Brain microvascular endothelial cell (primary cell): ENCODE data around the gene CADM3.

Experiments
- DNase-seq: peaks from one replicate; pipeline ENCODE4 v3.0.0-alpha.2; 2020
- H3K27ac ChIP-seq: fragments of 250-450 bp; sonication (Bioruptor Pico); 2 replicates; pipeline ENCODE4 v1.5.1; 2020; ENCODE audit warnings: mild to moderate bottlenecking, moderate library complexity
- H3K27me3 ChIP-seq: fragments of 250-450 bp; sonication (Bioruptor Pico); replicated peaks from 2 replicates; pipeline ENCODE4 v1.5.1; 2020; ENCODE audit warnings: mild to moderate bottlenecking
- H3K36me3 ChIP-seq: fragments of 250-450 bp; sonication (Bioruptor Pico); replicated peaks from 2 replicates; pipeline ENCODE4 v1.5.1; 2020; ENCODE audit warnings: mild to moderate bottlenecking
- H3K4me3 ChIP-seq: 2 replicates; pipeline ENCODE4 v1.5.1; 2011; ENCODE audit warnings: low read depth, mild to moderate bottlenecking, control low read depth, low read length, moderate library complexity
- CTCF ChIP-seq: IDR thresholded peaks from 2 replicates; pipeline ENCODE4 v1.5.1; 2011; ENCODE audit warnings: low read depth, mild to moderate bottlenecking, moderate library complexity, low read length, control low read depth, inconsistent platforms; ENCODE audit errors: missing control alignments
- in situ Hi-C: cut with HindIII; loops from 2 replicates; pipeline ENCODE4 v1.10.0; 2017; ENCODE audit warnings: low sequenced_read_pairs, low pct_ligation_motif_present

Gene CADM3

GRCh38 chr1:159204161-159205141 lies 33.0 kb downstream of the CADM3 start, which contains the start of gene ACKR1:
Gene ACKR1, plus strand, starts transcription at chr1:159204875. Its CDS starts 85 bp downstream, at chr1:159204960.
- in situ Hi-C loops: no loop called here
- no peak for TF ChIP-seq CTCF
- no peaks in the 10 kb centered on the region for H3K27me3 ChIP-seq
- H3K36me3 ChIP-seq: no peaks in the 10 kb centered on the region
- H3K27ac ChIP-seq: no peak within 1 kb of the TSS
- H3K4me3 ChIP-seq: no peak within 1 kb of the TSS
- DNase-seq: no peak

DNA sequence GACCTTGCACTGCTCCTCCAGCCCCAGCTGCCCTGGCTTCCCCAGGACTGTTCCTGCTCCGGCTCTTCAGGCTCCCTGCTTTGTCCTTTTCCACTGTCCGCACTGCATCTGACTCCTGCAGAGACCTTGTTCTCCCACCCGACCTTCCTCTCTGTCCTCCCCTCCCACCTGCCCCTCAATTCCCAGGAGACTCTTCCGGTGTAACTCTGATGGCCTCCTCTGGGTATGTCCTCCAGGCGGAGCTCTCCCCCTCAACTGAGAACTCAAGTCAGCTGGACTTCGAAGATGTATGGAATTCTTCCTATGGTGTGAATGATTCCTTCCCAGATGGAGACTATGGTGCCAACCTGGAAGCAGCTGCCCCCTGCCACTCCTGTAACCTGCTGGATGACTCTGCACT lies 33.8 kb downstream of the CADM3 start:
- no peak for TF ChIP-seq CTCF
- DNase-seq: no peak
- H3K27ac ChIP-seq: no peak overlapping the region
- H3K27me3 ChIP-seq: no peaks in the 10 kb centered on the region
- in situ Hi-C loops: no loop called here
- no peak overlapping the region for H3K4me3 ChIP-seq
- no peaks in the 10 kb centered on the region for H3K36me3 ChIP-seq

- Histone ChIP-seq H3K27ac (no peak overlapping the region), H3K4me3 (no peak overlapping the region), H3K36me3 (no peaks in the 10 kb centered on the region), H3K27me3 (no peaks in the 10 kb centered on the region)
- TF ChIP-seq CTCF: no peak
- in situ Hi-C loops: no loop called here
- no peak for DNase-seq
These were observed 34.7 kb downstream of the CADM3 start for GRCh38 chr1:159206110-159206509.

- Histone ChIP-seq H3K36me3 (no peaks in the 10 kb centered on the region), H3K4me3 (no peak overlapping the region), H3K27me3 (no peaks in the 10 kb centered on the region), H3K27ac (no peak overlapping the region)
- TF ChIP-seq CTCF: no peak
- no peak for DNase-seq
- in situ Hi-C loops: no loop called here
These were observed 35.7 kb downstream of the CADM3 start for GRCh38 chr1:159207080-159207479.

GRCh38 chr1:159207774-159208173 lies 36.4 kb downstream of the CADM3 start:
- H3K27ac ChIP-seq: no peak overlapping the region
- DNase-seq: no peak
- no peaks in the 10 kb centered on the region for H3K36me3 ChIP-seq
- no peaks in the 10 kb centered on the region for H3K27me3 ChIP-seq
- TF ChIP-seq CTCF: no peak
- no peak overlapping the region for H3K4me3 ChIP-seq
- in situ Hi-C loops: no loop called here
